H1 (cell line): ENCODE measurements around the gene GSKIP. TPM values are rescaled to one million over a fixed set of nuclear protein-coding genes. Genes with fewer than 3 reads are reported as not detected.

Experiments
- BACH1 ChIP-seq: IDR thresholded peaks from 2 replicates; pipeline ENCODE4 v1.6.1; 2012; ENCODE audit warnings: low read length, improper control_type of control experiment
- PHF8 ChIP-seq: fragments of 200-600 bp; sonication (generic); conservative IDR thresholded peaks from 2 replicates; pipeline ENCODE4 v1.7.1; 2012; ENCODE audit warnings: low read depth, mild to moderate bottlenecking, inconsistent platforms, low read length, moderate library complexity
- POLR2AphosphoS5 ChIP-seq: IDR thresholded peaks from 2 replicates; pipeline ENCODE4 v1.6.1; 2011; ENCODE audit warnings: low read depth, low read length
- SUZ12 ChIP-seq: fragments of 200-600 bp; sonication (generic); IDR thresholded peaks from 2 replicates; pipeline ENCODE4 v1.6.1; 2012; ENCODE audit warnings: mild to moderate bottlenecking, inconsistent platforms, low read length, moderate library complexity, mixed read lengths
- polyA plus RNA-seq, 7 experiments: library from polyadenylated mRNA; depleted of rRNA in 3 of 7; stranded (reverse) in 5 of 7; unstranded in 2 of 7; fragments of >200 nt in 5 of 7; fragments of 200-250 nt in 2 of 7; gene quantifications; 1 replicate in 5 of 7; 2 replicates in 1 of 7; 4 replicates in 1 of 7; pipeline versions ENCODE4 v1.2.1 to v1.2.3, GENCODE V29; 2011 to 2013; ENCODE audit warnings: missing spikeins in 2 of 7, mixed read lengths in 2 of 7
- total RNA-seq: library from RNA; stranded (reverse); fragmentation: NEBNext Ultra II Directional; extraction: Animal tissue kit (Norgen Biotek cat#: 25700); gene quantifications from 2 replicates; pipeline ENCODE4 v1.2.1, GENCODE V29; 2021

The GSKIP gene
- total and polyA plus RNA-seq, 2 of the 8 experiments (the other 6 are each of a cell fraction or from before 2014, with no cell fraction given) = 20.3 to 37.1 TPM

- no peak for TF ChIP-seq POLR2AphosphoS5
- TF ChIP-seq PHF8 = no peak
- TF ChIP-seq BACH1 = no peak
- TF ChIP-seq SUZ12 = no peak
Measured at GRCh38 chr14:96407935-96408570, 44.7 kb downstream of the GSKIP start (continued).
